ENCODE data around the gene UNC5C. TPM values are rescaled to one million over a fixed set of nuclear protein-coding genes. Genes with fewer than 3 reads are reported as not detected.

UNC5C gene
- total and polyA plus RNA-seq, 2 of the 4 experiments (the other 2 are of a cell fraction) = under 0.01 TPM

GRCh38 chr4:95517576-95518345 lies 31.0 kb downstream of the UNC5C start:
- Histone ChIP-seq H3K14ac (replicated peaks; ENCODE audit: low read depth, low read length) (no peak overlapping the region), H3K79me1 (ENCODE audit: low read depth in 1 of 2, low read length in 2 of 2) (no peaks in the 10 kb centered on the region), H3K18ac (ENCODE audit: low read depth, low read length) (no peak overlapping the region), H2AK9ac (replicated peaks; ENCODE audit: low read depth, low read length, poor library complexity) (no peak overlapping the region), H3K4me2 (ENCODE audit: low read depth, low read length) (no peak overlapping the region), H3K56ac (ENCODE audit: extremely low read depth, insufficient read depth, low read length) (no peak overlapping the region), H3K4ac (ENCODE audit: low read depth, low read length) (no peak overlapping the region), H3K23ac (ENCODE audit: low read depth, low read length) (no peak overlapping the region), H3K9me3 (ENCODE audit: control insufficient read depth, insufficient read depth, low read length) (no peaks in the 10 kb centered on the region), H3K4me1 (ENCODE audit: control insufficient read depth, insufficient read depth, low read length) (no peaks in the 10 kb centered on the region), H2BK15ac (ENCODE audit: low read depth, low read length) (no peak overlapping the region), H2BK20ac (ENCODE audit: low read depth, low read length) (no peak overlapping the region), H4K5ac (ENCODE audit: low read depth, low read length) (no peak overlapping the region), H4K8ac (ENCODE audit: low read depth in 2 of 2, low read length in 2 of 2) (no peak overlapping the region), H2BK5ac (ENCODE audit: low read depth, low read length, poor library complexity, severe bottlenecking) (no peak overlapping the region), H3K36me3 (ENCODE audit: control insufficient read depth, insufficient read depth, low read length) (no peaks in the 10 kb centered on the region), H3K9ac (ENCODE audit: low read depth, low read length) (no peak overlapping the region), H2BK120ac (ENCODE audit: low read depth, low read length) (no peak overlapping the region), H3K27ac (ENCODE audit: insufficient read depth, low read length) (no peak overlapping the region), H4K91ac (ENCODE audit: insufficient read depth, low read depth, low read length) (no peak overlapping the region), H3K9me1 (ENCODE audit: insufficient read depth, low read length) (no peaks in the 10 kb centered on the region), H4K20me1 (ENCODE audit: insufficient read depth, low read length) (no peaks in the 10 kb centered on the region), H3K27me3 (ENCODE audit: control insufficient read depth, insufficient read depth, low read length) (no peaks in the 10 kb centered on the region), H3K4me3 (ENCODE audit: insufficient read depth, low read depth, low read length) (no peak overlapping the region), H2AK5ac (ENCODE audit: low read depth, low read length) (no peak overlapping the region), H2AFZ (replicated peaks; ENCODE audit: low read length, poor library complexity) (no peak overlapping the region)
- ChIA-PET POLR2A (ENCODE audit: unreplicated experiment) (no interaction called here), CTCF (no interaction called here)
- no TSS peak for BruUV-seq (replicated peaks)
- no CpG with 5 or more reads among the region's 7 CpGs for WGBS, 2 experiments (ENCODE audit: extremely low coverage in 2 of 2, insufficient read length in 1 of 2)
- DNase-seq (no peak), ATAC-seq (ENCODE audit: low read depth) (no peak)
- TF ChIP-seq RCOR1 (IDR thresholded peaks at IDR 0.05; ENCODE audit: insufficient replicate concordance, low read length) = no peak
- TF ChIP-seq, protein P1, sequence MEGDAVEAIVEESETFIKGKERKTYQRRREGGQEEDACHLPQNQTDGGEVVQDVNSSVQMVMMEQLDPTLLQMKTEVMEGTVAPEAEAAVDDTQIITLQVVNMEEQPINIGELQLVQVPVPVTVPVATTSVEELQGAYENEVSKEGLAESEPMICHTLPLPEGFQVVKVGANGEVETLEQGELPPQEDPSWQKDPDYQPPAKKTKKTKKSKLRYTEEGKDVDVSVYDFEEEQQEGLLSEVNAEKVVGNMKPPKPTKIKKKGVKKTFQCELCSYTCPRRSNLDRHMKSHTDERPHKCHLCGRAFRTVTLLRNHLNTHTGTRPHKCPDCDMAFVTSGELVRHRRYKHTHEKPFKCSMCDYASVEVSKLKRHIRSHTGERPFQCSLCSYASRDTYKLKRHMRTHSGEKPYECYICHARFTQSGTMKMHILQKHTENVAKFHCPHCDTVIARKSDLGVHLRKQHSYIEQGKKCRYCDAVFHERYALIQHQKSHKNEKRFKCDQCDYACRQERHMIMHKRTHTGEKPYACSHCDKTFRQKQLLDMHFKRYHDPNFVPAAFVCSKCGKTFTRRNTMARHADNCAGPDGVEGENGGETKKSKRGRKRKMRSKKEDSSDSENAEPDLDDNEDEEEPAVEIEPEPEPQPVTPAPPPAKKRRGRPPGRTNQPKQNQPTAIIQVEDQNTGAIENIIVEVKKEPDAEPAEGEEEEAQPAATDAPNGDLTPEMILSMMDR (conservative IDR thresholded peaks at IDR 0.05; ENCODE audit: low read depth, low read length) = no peak
- TF ChIP-seq RAD21 (IDR thresholded peaks at IDR 0.05; ENCODE audit: low read length) = no peak
- no peak for TF ChIP-seq MAZ (IDR thresholded peaks at IDR 0.05; ENCODE audit: borderline replicate concordance, low read depth, low read length)
- TF ChIP-seq CHD1 (IDR thresholded peaks at IDR 0.05; ENCODE audit: low read depth, low read length) = no peak
- no peak for TF ChIP-seq MAFK (IDR thresholded peaks at IDR 0.05; ENCODE audit: low read depth, low read length)
- TF ChIP-seq CEBPB (IDR thresholded peaks at IDR 0.05; ENCODE audit: low read depth, low read length) = no peak
- no peak for TF ChIP-seq USF2 (IDR thresholded peaks at IDR 0.05; ENCODE audit: low read depth, low read length)
- TF ChIP-seq NFE2L2 (IDR thresholded peaks at IDR 0.05; ENCODE audit: low read depth, low read length) = no peak
- no peak for TF ChIP-seq POLR2A (IDR thresholded peaks at IDR 0.05; ENCODE audit: low read depth, low read length)
- no peak for TF ChIP-seq MXI1 (IDR thresholded peaks at IDR 0.05; ENCODE audit: borderline replicate concordance, low read depth, low read length)
- TF ChIP-seq RFX5 (IDR thresholded peaks at IDR 0.05; ENCODE audit: low read depth, low read length) = no peak
- TF ChIP-seq SMC3 (IDR thresholded peaks at IDR 0.05; ENCODE audit: low read depth, low read length) = no peak
- TF ChIP-seq, protein P2, sequence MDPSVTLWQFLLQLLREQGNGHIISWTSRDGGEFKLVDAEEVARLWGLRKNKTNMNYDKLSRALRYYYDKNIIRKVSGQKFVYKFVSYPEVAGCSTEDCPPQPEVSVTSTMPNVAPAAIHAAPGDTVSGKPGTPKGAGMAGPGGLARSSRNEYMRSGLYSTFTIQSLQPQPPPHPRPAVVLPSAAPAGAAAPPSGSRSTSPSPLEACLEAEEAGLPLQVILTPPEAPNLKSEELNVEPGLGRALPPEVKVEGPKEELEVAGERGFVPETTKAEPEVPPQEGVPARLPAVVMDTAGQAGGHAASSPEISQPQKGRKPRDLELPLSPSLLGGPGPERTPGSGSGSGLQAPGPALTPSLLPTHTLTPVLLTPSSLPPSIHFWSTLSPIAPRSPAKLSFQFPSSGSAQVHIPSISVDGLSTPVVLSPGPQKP (IDR thresholded peaks at IDR 0.05; ENCODE audit: borderline replicate concordance, low read depth, low read length) = no peak
- no peak for TF ChIP-seq BHLHE40 (IDR thresholded peaks at IDR 0.05; ENCODE audit: low read depth, low read length)
- TF ChIP-seq FOS (IDR thresholded peaks at IDR 0.05; ENCODE audit: low read depth, low read length) = no peak
- in situ Hi-C loops (cut with MboI; ENCODE audit: low sequenced_read_pairs) (no loop called here), intact Hi-C loops (cut with micrococcal nuclease) (loop anchor here (10.0 kb wide), 1 partner anchor 353 kb away; no protein-coding TSS in a partner anchor), dilution Hi-C loops (cut with HindIII; ENCODE audit: low sequenced_read_pairs, unreplicated experiment) (no loop called here)
